GM18517 (cell line): ENCODE data around the gene PTPRG.
"Not testable (repeated sequence)": the region's sequence is repeated elsewhere in the genome, so short reads cannot be mapped to it uniquely, and the experiment has no call there.

ENCODE experiments used
- ATAC-seq: cut with Tn5 transposase; IDR thresholded peaks from one replicate; pipeline ENCODE4 v1.9.1; 2021; ENCODE audit warnings: mild to moderate bottlenecking, moderate library complexity; ENCODE audit not compliant: unreplicated experiment

The PTPRG gene

GRCh38 chr3:61813636-61814035 lies 252.3 kb downstream of the PTPRG start:
- no peak for ATAC-seq

- ATAC-seq, result no peak
Measured at GRCh38 chr3:61814674-61815073, 253.3 kb downstream of the PTPRG start.

GRCh38 chr3:61816304-61816703 lies 254.9 kb downstream of the PTPRG start:
- ATAC-seq, result not testable (repeated sequence)

GRCh38 chr3:61819861-61820260 lies 258.5 kb downstream of the PTPRG start:
- no peak for ATAC-seq

DNA sequence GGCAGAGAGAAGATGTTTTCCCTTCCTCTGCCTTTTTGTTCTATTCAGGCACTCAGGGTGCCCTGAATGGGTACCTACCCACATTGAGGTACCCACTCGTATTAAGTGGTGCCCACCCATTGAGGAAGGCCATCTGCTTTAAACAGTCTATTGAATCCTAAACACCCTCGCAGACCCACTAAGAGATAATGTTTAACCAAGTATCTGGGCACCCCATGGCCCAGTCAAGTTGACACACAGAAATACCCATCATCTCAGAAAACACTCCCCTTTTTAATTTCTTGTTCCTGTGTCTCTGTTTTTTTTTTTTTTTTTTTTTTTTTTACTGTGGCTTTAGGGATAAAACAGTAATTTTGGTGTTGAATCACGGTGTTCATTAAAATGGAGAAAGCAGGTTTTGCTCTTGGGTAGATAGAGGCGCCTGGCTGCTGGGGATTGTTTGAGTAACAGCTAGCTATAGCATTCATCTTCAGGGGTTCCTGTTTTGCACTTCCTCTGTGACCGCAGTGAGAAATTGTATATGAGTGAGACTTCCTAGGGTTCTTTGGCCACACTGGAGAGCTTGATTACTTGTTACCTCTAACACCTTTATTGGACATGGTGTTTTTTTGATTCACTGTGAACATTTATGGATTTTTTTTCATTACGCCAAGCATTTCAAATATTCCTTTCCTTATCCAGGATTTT lies 259.1 kb downstream of the PTPRG start:
- no peak for ATAC-seq

DNA sequence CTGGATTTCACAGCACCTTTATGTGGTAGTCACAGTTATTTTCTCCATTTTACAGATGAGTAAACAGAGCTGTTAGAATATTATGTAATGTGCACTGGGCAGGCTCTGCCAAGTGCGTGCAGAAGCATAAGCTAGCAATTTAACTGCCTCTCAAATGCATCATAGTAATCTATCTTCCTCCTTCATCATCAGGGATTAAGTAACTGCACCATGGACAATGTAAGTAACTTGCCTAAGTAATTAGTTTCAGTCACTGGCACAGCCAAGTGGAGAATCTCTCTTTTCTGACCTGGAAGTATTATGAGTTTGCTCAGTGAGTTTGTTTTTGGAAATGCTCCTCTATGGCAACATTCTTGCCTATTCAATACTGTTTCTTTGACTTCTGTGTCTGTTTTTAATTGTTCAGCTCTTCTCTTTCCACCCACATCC lies 260.5 kb downstream of the PTPRG start:
- ATAC-seq, result no peak

GRCh38 chr3:61822588-61822987 lies 261.2 kb downstream of the PTPRG start:
- ATAC-seq, result no peak

DNA sequence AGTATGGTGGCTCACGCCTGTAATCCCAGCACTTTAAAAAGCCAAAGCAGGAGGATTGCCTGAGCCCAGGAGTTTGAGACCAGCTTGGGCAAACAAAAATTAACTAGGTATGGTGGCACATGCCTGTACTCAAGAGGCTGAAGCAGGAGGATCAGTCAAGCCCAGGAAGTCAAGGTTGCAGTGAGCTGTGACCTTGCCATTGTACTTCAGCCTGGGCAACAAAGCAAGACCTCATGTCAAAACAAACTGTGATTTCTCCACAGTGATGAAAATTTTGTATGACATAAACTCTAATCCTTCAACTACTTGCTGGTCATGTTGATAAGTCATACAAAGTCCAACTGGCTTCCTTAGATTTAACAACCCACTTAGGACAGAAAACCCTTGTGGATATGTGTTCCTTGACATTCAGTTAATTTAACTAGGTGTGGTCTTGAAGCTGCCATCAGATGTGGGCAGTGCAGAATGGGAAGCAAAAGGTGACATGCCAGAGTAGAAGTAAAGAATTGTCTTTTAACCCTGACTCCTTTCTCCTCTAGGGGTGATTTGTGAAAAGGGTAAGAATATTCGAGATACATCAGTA lies 263.3 kb downstream of the PTPRG start:
- ATAC-seq, result no peak

DNA sequence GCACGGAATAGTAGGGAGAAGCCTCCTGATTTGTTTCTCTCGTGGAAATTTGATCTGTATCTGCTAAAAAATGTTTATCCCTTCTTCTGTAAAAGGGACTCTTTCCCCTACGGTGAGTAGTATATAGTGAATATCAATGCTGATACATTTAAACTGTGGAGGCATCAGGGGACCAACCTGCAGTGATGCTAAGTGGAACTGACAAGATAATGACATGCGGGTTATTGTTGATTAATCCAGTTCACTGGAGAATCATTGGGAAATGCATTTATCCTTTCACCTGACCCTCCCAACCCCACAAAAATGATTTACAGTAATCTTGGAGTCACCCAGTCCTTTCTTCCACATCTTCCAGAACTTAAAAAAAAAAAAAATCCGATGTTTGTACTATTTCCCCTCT lies 264.8 kb downstream of the PTPRG start:
- ATAC-seq, result no peak

DNA sequence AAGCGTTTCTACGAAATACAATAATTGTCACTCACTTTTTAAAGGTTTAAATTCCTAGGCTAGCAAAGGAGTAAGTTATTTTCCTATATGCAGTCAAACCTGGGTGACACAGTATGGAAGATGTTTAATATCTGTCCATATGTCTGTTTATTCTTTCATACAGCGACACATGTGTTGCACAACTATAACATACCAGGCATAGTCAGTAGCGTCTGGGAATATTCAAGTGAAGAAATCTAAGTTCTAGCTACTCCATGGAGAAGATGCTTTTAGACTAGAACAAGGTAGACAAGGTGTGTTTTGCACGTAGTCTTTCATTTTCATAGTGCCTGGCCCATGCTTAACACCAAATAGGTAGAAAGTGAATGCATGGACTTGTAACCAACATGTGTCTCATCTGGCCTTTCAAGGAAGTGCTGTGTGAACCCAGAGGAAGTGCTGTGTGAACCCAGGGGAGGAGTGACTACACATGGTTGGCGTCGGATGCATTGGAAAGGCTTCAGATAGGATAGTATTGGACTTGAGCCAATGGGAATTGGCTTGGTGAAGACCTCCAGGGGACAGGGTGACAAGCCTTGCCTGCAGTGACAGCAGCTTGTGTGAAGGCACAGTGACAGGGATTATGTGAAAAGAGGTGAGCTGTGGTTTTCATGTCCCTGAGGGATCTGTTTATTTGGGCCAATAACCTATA lies 267.0 kb downstream of the PTPRG start:
- ATAC-seq, result no peak

DNA sequence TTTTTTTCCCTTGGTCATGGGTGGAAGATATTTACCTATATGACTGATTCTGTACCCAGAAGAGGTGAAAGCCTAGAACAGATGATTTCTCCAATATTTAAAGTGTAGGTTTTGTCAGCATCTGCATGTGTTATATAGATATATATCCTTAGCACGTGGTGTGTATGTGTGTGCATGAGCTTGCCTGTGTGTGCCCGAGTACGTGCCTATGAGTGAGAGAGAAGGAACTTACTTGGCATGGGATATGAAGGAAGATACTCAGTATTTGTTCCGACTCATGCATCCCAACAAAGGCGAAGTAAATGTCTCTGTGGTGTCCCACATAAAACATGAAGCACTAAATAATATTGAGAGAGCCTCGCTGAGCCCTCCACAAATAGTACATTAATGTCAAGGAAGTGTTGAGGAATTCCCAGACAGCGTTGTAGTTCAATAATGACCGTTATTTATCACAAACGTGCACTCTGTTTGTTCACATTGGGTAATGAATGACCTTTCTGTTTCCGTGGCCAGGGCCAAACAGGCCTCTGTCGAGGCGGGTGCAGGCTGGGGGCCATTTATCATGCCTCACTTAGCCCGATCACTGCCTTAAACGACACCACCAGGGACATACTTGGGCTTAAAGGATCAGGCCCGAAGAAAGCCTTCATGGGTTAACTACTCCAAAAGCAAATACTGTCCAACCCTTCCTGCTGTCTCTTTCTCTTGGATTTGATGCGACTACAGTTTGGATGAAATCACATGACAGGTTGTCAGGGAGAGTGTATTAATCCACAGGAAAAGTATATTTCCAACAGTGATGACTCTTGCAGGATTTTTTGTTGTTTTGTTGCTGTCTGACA lies 267.7 kb downstream of the PTPRG start:
- ATAC-seq, result no peak

DNA sequence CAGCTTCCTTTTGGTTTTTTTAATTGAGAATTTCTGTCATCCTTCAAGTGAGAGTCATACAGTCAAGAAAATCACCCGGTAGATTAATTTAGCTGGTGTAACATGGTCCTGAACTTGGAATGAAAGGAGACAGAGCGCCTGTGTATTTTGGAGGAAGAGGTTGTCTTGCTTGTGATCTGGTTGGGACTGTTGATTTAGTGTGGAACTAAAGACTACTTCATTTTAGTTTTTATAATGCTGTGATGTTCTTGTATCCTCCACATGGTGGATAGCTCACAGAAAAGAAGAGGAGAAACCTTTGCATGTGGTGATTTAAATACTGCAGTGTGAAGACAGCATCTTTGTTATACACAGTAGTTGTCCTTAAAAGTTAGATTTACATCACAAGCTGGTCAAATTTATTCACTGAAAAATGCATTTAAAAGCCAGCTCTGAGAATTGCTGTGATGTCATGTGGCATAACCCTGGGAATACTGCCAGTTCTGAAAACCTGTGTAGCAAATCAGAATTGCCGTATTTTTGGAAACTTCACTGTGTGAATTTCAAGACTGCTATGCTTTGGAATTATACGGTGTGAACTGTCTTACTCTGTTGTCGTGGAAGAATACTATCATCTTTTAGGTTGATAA lies 268.5 kb downstream of the PTPRG start:
- ATAC-seq, result no peak

- ATAC-seq, result no peak
Measured at GRCh38 chr3:61831973-61832372, 270.6 kb downstream of the PTPRG start.

DNA sequence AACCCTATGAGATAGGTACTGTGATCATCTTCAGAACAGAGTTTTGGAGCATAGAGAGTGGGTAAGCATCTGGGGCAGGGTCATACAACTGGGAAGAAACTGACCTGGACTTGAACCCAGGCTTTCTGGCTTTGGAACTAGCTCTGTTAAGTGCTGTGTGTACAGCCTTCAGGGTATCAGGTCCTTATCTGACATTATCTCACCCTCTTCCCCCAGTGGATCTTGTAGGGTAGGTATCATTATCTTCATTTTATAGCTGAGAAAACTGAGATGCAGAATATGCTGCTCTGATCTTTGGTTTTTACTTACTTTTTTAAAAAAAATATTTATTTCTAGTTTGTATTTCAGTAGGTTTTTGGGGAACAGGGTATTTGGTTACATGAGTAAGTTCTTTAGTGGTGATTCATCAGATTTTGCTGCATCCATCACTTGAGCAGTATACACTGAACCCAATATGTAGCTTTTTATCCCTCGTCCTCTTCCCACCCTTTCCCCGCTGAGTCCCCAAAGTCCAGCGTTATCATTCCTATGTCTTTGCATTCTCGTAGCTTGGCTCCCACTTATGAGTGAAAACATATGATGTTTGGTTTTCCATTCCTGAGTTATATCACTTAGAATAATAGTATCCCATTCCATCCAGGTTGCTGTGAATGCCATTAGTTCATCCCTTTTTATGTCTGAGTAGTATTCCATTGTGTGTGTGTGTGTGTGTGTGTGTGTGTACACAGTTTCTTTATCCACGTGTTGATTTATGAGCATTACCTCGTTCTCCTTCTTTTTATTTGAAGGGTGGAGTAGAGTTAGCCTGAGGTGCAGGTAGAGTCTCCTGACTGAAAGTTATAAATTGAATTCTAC lies 271.2 kb downstream of the PTPRG start:
- no peak for ATAC-seq

DNA sequence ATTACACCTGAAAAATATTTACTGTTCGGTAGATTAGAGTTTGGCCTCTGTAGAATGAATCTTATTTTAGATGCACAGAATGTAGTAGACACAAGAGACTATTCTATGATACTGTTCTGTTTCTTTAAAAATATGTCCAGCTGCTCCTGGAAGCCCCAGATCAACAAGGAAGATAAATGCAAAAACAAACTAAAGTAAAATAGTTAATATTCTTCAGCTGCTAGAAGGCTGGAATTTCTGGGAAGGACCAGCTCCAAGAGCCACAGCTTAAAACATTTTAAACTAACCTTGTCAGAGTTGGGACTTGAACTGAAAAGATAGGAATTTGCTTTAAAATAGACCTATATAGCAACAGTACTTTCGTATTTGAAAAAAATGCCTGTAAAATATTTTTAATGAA lies 277.9 kb downstream of the PTPRG start:
- no peak for ATAC-seq

- no peak for ATAC-seq
Measured at GRCh38 chr3:61841111-61841845, 279.9 kb downstream of the PTPRG start.

- no peak for ATAC-seq
Measured at GRCh38 chr3:61841988-61842387, 280.6 kb downstream of the PTPRG start.

GRCh38 chr3:61844346-61844745 lies 283.0 kb downstream of the PTPRG start:
- no peak for ATAC-seq

DNA sequence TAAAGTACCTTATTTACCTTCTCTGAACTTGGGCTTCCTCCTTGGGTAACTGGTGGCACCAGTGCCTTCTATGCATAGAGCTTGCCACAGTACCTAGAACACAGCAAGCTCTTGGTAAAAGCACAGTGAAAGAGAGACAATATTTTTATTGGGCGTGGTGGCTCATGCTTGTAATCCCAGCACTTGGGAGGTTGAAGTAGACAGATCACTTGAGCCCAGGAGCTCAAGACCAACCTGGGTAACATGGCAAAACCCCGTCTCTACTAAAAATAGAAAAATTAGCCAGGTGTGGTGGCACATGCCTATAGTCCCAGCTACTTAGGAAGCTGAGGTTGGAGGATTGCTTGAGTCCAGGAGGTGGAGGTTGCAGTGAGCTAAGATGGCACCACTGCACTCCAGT lies 285.1 kb downstream of the PTPRG start:
- no peak for ATAC-seq
